HCT116 (cell line): ENCODE data around the gene MFSD6. TPM values are rescaled to one million over a fixed set of nuclear protein-coding genes. Genes with fewer than 3 reads are reported as not detected.

Source experiments
- ATAC-seq: fragments of 200-7000 bp; cut with Tn5 transposase; 2 replicates; pipeline ENCODE4 v1.9.1; 2020; ENCODE audit warnings: mild to moderate bottlenecking, moderate library complexity
- BruUV-seq: library from RNA; stranded (reverse); fragments of 400-500 nt; replicated peaks from 2 replicates; lab custom pipeline; 2021; lab: Mats Ljungman, UMichigan
- CTCF ChIA-PET: fragments of 300-600 bp; sonication (Branson Sonifier 250); formaldehyde crosslinking; loops from one replicate; lab custom pipeline; 2021; ENCODE audit warnings: antibody characterized with exemption; lab: Charles Lee
- POLR2A ChIA-PET: fragments of 300-600, 350-600 bp; sonication (Branson Sonifier 250); formaldehyde crosslinking; loops from one replicate; lab custom pipeline; 2021; ENCODE audit warnings: antibody characterized with exemption; lab: Charles Lee
- RAD21 ChIA-PET, 2 experiments: fragments of 300-600 bp; sonication (Branson Sonifier 250); formaldehyde crosslinking; loops; one replicate each; lab custom pipeline; 2023; ENCODE audit warnings: low total read pairs in 2 of 2; ENCODE audit not compliant: uncharacterized antibody in 2 of 2, unreplicated experiment in 2 of 2, low non-redundant PET in 1 of 2; lab: Charles Lee
- DNase-seq: peaks from one replicate; pipeline ENCODE4 v3.0.0-alpha.2; 2010; ENCODE audit warnings: low read depth, low spot score
- H2AFZ ChIP-seq: fragments of 200-600 bp; shearing (Covaris generic), sonication (generic); 2 replicates; pipeline ENCODE4 v1.6.1; 2017; ENCODE audit warnings: low read depth, mixed run types, mixed read lengths, antibody characterized with exemption, low read length; ENCODE audit not compliant: poor library complexity, severe bottlenecking
- H3K27ac ChIP-seq: 2 replicates; pipeline ENCODE4 v1.5.1; 2012; ENCODE audit warnings: low read depth, low read length
- H3K27me3 ChIP-seq: fragments of 200-600 bp; sonication (generic); 2 replicates; pipeline ENCODE4 v1.6.1; 2016; ENCODE audit warnings: mixed run types, low read length, mixed read lengths; ENCODE audit not compliant: insufficient read depth
- H3K36me3 ChIP-seq, 2 experiments: fragments of 200-500 bp in 1 of 2; fragments of 200-600 bp in 1 of 2; sonication (Bioruptor generic) in 1 of 2; sonication (generic) in 1 of 2; 2 replicates each; pipeline versions ENCODE4 v1.5.1 to v1.6.1; 2014 to 2016; ENCODE audit warnings: low read length in 2 of 2, inconsistent platforms in 1 of 2, mixed read lengths in 1 of 2, mixed run types in 1 of 2; ENCODE audit not compliant: insufficient read depth in 2 of 2, control insufficient read depth in 1 of 2
- H3K4me1 ChIP-seq, 2 experiments: fragments of 200-600 bp in 1 of 2; sonication (generic) in 1 of 2; 2 replicates each; pipeline versions ENCODE4 v1.5.1 to v1.6.1; 2012 to 2017; ENCODE audit warnings: low read length in 2 of 2, inconsistent platforms in 1 of 2, mild to moderate bottlenecking in 1 of 2, mixed read lengths in 1 of 2, mixed run types in 1 of 2, moderate library complexity in 1 of 2; ENCODE audit not compliant: insufficient read depth in 2 of 2, control insufficient read depth in 1 of 2
- H3K4me2 ChIP-seq: fragments of 200-600 bp; sonication (generic); 2 replicates; pipeline ENCODE4 v1.6.1; 2017; ENCODE audit warnings: mixed run types, low read length, mixed read lengths
- H3K4me3 ChIP-seq, 2 experiments: fragments of 200-600 bp in 1 of 2; sonication (generic) in 1 of 2; replicated peaks in 1 of 2; 2 replicates each; pipeline ENCODE4 v1.5.1; 2011 to 2016; ENCODE audit warnings: low read length in 2 of 2, control low read depth in 1 of 2, low read depth in 1 of 2, mild to moderate bottlenecking in 1 of 2, mixed read lengths in 1 of 2, mixed run types in 1 of 2
- H3K79me2 ChIP-seq: fragments of 200-600 bp; sonication (generic); 2 replicates; pipeline ENCODE4 v1.6.1; 2017; ENCODE audit warnings: mild to moderate bottlenecking, mixed run types, low read length, moderate library complexity, mixed read lengths; ENCODE audit not compliant: insufficient read depth
- H3K9ac ChIP-seq: fragments of 200-600 bp; sonication (generic); 2 replicates; pipeline ENCODE4 v1.6.1; 2016; ENCODE audit warnings: low read length, mixed read lengths
- H3K9me2 ChIP-seq: fragments of 200-600 bp; sonication (generic), shearing (Covaris generic); 2 replicates; pipeline ENCODE4 v1.6.1; 2017; ENCODE audit warnings: mixed run types, mild to moderate bottlenecking, moderate library complexity; ENCODE audit not compliant: insufficient read depth
- H3K9me3 ChIP-seq, 2 experiments: fragments of 200-500 bp in 1 of 2; fragments of 200-600 bp in 1 of 2; sonication (Bioruptor generic) in 1 of 2; sonication (generic) in 1 of 2; 2 replicates each; pipeline ENCODE4 v1.6.1; 2014 to 2017; ENCODE audit warnings: low read length in 2 of 2, mixed read lengths in 2 of 2, inconsistent platforms in 1 of 2, low read depth in 1 of 2, mild to moderate bottlenecking in 1 of 2, mixed run types in 1 of 2, moderate library complexity in 1 of 2; ENCODE audit not compliant: control insufficient read depth in 1 of 2, insufficient read depth in 1 of 2
- H4K20me1 ChIP-seq: fragments of 200-600 bp; sonication (generic), shearing (Covaris generic); 2 replicates; pipeline ENCODE4 v1.6.1; 2017; ENCODE audit warnings: mixed run types, mild to moderate bottlenecking, moderate library complexity; ENCODE audit not compliant: insufficient read depth
- ATF3 ChIP-seq: IDR thresholded peaks from 2 replicates; pipeline ENCODE4 v1.6.1; 2012
- CBX3 ChIP-seq: IDR thresholded peaks from 2 replicates; pipeline ENCODE4 v1.6.1; 2012; ENCODE audit warnings: low read depth
- CEBPB ChIP-seq: IDR thresholded peaks from 2 replicates; pipeline ENCODE4 v1.6.1; 2012; ENCODE audit warnings: low read depth
- EGR1 ChIP-seq: IDR thresholded peaks from 2 replicates; pipeline ENCODE4 v1.6.1; 2012; ENCODE audit warnings: low read depth
- ELF1 ChIP-seq: IDR thresholded peaks from 2 replicates; pipeline ENCODE4 v1.6.1; 2012; ENCODE audit warnings: low read depth, borderline replicate concordance
- EZH2phosphoT487 ChIP-seq: fragments of 200-600 bp; IDR thresholded peaks from 2 replicates; pipeline ENCODE4 v1.6.1; 2018; ENCODE audit warnings: antibody characterized with exemption, borderline replicate concordance
- FOSL1 ChIP-seq: IDR thresholded peaks from 2 replicates; pipeline ENCODE4 v1.6.1; 2012; ENCODE audit warnings: low read depth
- JUND ChIP-seq: IDR thresholded peaks from 2 replicates; pipeline ENCODE4 v1.6.1; 2012
- MAX ChIP-seq: IDR thresholded peaks from 2 replicates; pipeline ENCODE4 v1.6.1; 2012
- POLR2A ChIP-seq: IDR thresholded peaks from 2 replicates; pipeline ENCODE4 v1.7.0; 2011; ENCODE audit warnings: borderline replicate concordance; ENCODE audit not compliant: insufficient read depth, insufficient read length; ENCODE audit errors: extremely low read depth
- POLR2AphosphoS5 ChIP-seq: IDR thresholded peaks from 2 replicates; pipeline ENCODE4 v1.6.1; 2011; ENCODE audit warnings: mild to moderate bottlenecking, low read depth, low read length, moderate library complexity
- RAD21 ChIP-seq: IDR thresholded peaks from 2 replicates; pipeline ENCODE4 v1.6.1; 2012; ENCODE audit warnings: low read depth, mild to moderate bottlenecking
- SRF ChIP-seq: IDR thresholded peaks from 2 replicates; pipeline ENCODE4 v1.6.1; 2012; ENCODE audit warnings: low read depth
- TCF7L2 ChIP-seq: IDR thresholded peaks from 2 replicates; pipeline ENCODE4 v1.7.0; 2011; ENCODE audit warnings: borderline replicate concordance, inconsistent platforms; ENCODE audit not compliant: insufficient read depth, insufficient read length; ENCODE audit errors: extremely low read depth
- YY1 ChIP-seq: IDR thresholded peaks from 2 replicates; pipeline ENCODE4 v1.6.1; 2011; ENCODE audit warnings: low read length, low read depth, moderate library complexity, mild to moderate bottlenecking; ENCODE audit not compliant: insufficient replicate concordance; ENCODE audit errors: extremely low read depth
- ZBTB33 ChIP-seq: IDR thresholded peaks from 2 replicates; pipeline ENCODE4 v1.6.1; 2011; ENCODE audit warnings: mild to moderate bottlenecking, low read length, moderate library complexity; ENCODE audit not compliant: insufficient replicate concordance; ENCODE audit errors: extremely low read depth
- ZFX ChIP-seq: fragments of 450-650 bp; IDR thresholded peaks from 2 replicates; pipeline ENCODE4 v1.6.1; 2017
- ZNF274 ChIP-seq: fragments of 200-500 bp; sonication (Bioruptor generic); IDR thresholded peaks from 2 replicates; pipeline ENCODE4 v1.6.1; 2014; ENCODE audit warnings: mild to moderate bottlenecking, low read depth, low read length, inconsistent platforms
- intact Hi-C: fragments of 100-400 bp; cut with micrococcal nuclease; formaldehyde crosslinking; loops from 2 replicates; pipeline ENCODE4 v1.10.0; 2022
- total RNA-seq: library from RNA; stranded (reverse); gene quantifications from one replicate; pipeline ENCODE4 v1.2.1, GENCODE V29; 2021; ENCODE audit not compliant: unreplicated experiment
- TF ChIP-seq, protein P1 (sequence below), 3 experiments: fragments of 200-600 bp in 1 of 3; sonication (generic) in 1 of 3; IDR thresholded peaks in 2 of 3; conservative IDR thresholded peaks in 1 of 3; 2 replicates each; pipeline ENCODE4 v1.5.1; 2012 to 2017; ENCODE audit warnings: low read depth in 2 of 3, low read length in 2 of 3, antibody characterized with exemption in 1 of 3, borderline replicate concordance in 1 of 3, control low read depth in 1 of 3, mild to moderate bottlenecking in 1 of 3, mixed read lengths in 1 of 3, mixed run types in 1 of 3, moderate library complexity in 1 of 3; ENCODE audit not compliant: insufficient read depth in 1 of 3

The MFSD6 gene
- total RNA-seq, 1 experiment from 2014 or later, result 18.6 TPM

DNA sequence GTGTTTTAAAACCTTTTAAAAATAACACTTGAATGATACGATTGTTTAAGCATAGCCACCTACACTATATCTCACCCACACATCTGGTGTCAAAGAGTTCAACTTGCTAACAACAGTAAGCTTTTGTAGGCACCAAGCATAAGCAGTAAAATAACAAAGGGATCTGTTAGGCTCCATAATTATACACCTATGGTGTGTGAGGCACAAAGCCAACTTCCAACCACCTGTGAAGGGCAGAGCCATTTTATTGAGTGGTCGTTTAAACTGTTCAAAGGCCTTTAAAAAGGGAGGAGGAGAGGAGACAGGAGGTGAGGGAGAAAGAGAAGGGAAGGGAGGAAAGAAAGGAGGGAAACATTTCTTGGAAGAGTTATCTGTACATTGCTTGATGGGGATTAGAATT, 98.5 kb downstream of the MFSD6 start:
- no peaks in the 10 kb centered on the region for H3K9me2 ChIP-seq
- no peak overlapping the region for H3K9ac ChIP-seq
- intact Hi-C loops, result loop anchor here (5.0 kb wide), 1 partner anchor 179 kb away; no protein-coding TSS in a partner anchor
- BruUV-seq, result no TSS peak
- no peaks in the 10 kb centered on the region for H3K9me3 ChIP-seq
- no peak for ATAC-seq
- TF ChIP-seq TCF7L2, result no peak
- no peak for TF ChIP-seq ZFX
- no peak for TF ChIP-seq EGR1
- TF ChIP-seq, protein P1, sequence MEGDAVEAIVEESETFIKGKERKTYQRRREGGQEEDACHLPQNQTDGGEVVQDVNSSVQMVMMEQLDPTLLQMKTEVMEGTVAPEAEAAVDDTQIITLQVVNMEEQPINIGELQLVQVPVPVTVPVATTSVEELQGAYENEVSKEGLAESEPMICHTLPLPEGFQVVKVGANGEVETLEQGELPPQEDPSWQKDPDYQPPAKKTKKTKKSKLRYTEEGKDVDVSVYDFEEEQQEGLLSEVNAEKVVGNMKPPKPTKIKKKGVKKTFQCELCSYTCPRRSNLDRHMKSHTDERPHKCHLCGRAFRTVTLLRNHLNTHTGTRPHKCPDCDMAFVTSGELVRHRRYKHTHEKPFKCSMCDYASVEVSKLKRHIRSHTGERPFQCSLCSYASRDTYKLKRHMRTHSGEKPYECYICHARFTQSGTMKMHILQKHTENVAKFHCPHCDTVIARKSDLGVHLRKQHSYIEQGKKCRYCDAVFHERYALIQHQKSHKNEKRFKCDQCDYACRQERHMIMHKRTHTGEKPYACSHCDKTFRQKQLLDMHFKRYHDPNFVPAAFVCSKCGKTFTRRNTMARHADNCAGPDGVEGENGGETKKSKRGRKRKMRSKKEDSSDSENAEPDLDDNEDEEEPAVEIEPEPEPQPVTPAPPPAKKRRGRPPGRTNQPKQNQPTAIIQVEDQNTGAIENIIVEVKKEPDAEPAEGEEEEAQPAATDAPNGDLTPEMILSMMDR (IDR thresholded peaks at IDR 0.05 in 2 of 3, conservative IDR thresholded peaks at IDR 0.05 in 1 of 3; ENCODE audit: borderline replicate concordance in 1 of 3, insufficient read depth in 1 of 3, low read depth in 2 of 3, low read length in 2 of 3), result no peak
- TF ChIP-seq CBX3, result no peak
- no peak for TF ChIP-seq RAD21
- TF ChIP-seq ELF1, result no peak
- TF ChIP-seq SRF, result no peak
- no peak for TF ChIP-seq JUND
- TF ChIP-seq CEBPB, result no peak
- no peak for TF ChIP-seq POLR2A
- no peak for TF ChIP-seq ZBTB33
- no peak for TF ChIP-seq FOSL1
- TF ChIP-seq POLR2AphosphoS5, result no peak
- no peak for TF ChIP-seq MAX
- TF ChIP-seq ZNF274, result no peak
- no peak for TF ChIP-seq EZH2phosphoT487
- no peak for TF ChIP-seq YY1
- TF ChIP-seq ATF3, result no peak
- H3K36me3 ChIP-seq, result no peaks in the 10 kb centered on the region
- no peaks in the 10 kb centered on the region for H4K20me1 ChIP-seq
- H3K4me1 ChIP-seq, result peaks cover 2% of the 10 kb centered on the region in 2 experiments; a peak in 2 of 4 replicates
- RAD21 ChIA-PET, result no interaction called here
- H3K27ac ChIP-seq, result no peak overlapping the region
- no peak overlapping the region for H3K4me3 ChIP-seq
- no peak overlapping the region for H3K4me2 ChIP-seq
- DNase-seq, result no peak
- POLR2A ChIA-PET, result no interaction called here
- CTCF ChIA-PET, result no interaction called here
- H3K79me2 ChIP-seq, result no peaks in the 10 kb centered on the region
- no peak overlapping the region for H2AFZ ChIP-seq
- no peaks in the 10 kb centered on the region for H3K27me3 ChIP-seq
